ENCODE measurements around the gene PNMA6F. TPM values are rescaled to one million over a fixed set of nuclear protein-coding genes. Genes with fewer than 3 reads are reported as not detected.
"Not testable (repeated sequence)": the region's sequence is repeated elsewhere in the genome, so short reads cannot be mapped to it uniquely, and the experiment has no call there.

The PNMA6F gene
- total RNA-seq, 1 donor from 2014 or later: not detected

- no peaks in the 10 kb centered on the region for H3K9me3 Mint-ChIP-seq
- H3K4me1 Mint-ChIP-seq (ENCODE audit: low read depth): no peaks in the 10 kb centered on the region
- H3K36me3 Mint-ChIP-seq (ENCODE audit: low read depth): no peaks in the 10 kb centered on the region
- no peak overlapping the region for H3K4me3 Mint-ChIP-seq (ENCODE audit: low read depth)
- H3K27me3 Mint-ChIP-seq (ENCODE audit: low read depth): peaks cover 33% of the 10 kb centered on the region
- DNase-seq (ENCODE audit: low spot score): no peak
- H3K27ac Mint-ChIP-seq: no peak overlapping the region
- intact Hi-C loops (cut with micrococcal nuclease): no loop called here
These were observed 897 bp downstream of the PNMA6F start for GRCh38 chrX:153320555-153321184.

GRCh38 chrX:153320047-153320443 lies 1.5 kb downstream of the PNMA6F start:
- DNase-seq (ENCODE audit: low spot score); intact Hi-C loops (cut with micrococcal nuclease); H3K4me1 Mint-ChIP-seq (ENCODE audit: low read depth); H3K27ac Mint-ChIP-seq; H3K9me3 Mint-ChIP-seq; H3K4me3 Mint-ChIP-seq (ENCODE audit: low read depth); H3K36me3 Mint-ChIP-seq (ENCODE audit: low read depth): not testable (repeated sequence)
- peaks cover 27% of the 10 kb centered on the region for H3K27me3 Mint-ChIP-seq (ENCODE audit: low read depth)

- H3K36me3 Mint-ChIP-seq (ENCODE audit: low read depth): no peaks in the 10 kb centered on the region
- peaks cover 22% of the 10 kb centered on the region for H3K27me3 Mint-ChIP-seq (ENCODE audit: low read depth)
- intact Hi-C loops (cut with micrococcal nuclease): no loop called here
- H3K9me3 Mint-ChIP-seq: no peaks in the 10 kb centered on the region
- H3K4me3 Mint-ChIP-seq (ENCODE audit: low read depth): no peak overlapping the region
- H3K27ac Mint-ChIP-seq: no peak overlapping the region
- H3K4me1 Mint-ChIP-seq (ENCODE audit: low read depth): no peaks in the 10 kb centered on the region
- no peak for DNase-seq (ENCODE audit: low spot score)
These were observed 2.1 kb downstream of the PNMA6F start for GRCh38 chrX:153319295-153320046.

DNA sequence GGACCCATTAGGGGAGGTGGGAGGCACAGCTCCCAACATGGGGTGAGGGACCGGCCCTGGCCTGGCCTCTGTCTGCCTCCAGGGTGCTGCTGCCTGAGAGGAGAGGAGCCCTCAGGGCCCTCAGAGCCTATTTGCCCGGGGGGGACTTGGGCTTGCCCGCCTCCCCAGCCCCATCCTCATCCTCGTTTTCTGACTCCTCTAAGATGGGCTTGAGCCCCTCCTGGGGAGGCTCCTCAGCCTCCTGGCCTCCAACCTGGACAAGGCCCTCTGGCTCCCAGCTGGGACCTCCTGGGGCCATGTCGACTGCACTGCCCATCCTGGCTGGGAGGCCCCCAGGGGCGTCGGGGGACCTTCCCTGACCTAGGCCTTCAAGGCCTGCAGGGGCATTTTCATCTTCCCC lies 2.8 kb downstream of the PNMA6F start:
- H3K4me1 Mint-ChIP-seq (ENCODE audit: low read depth): no peaks in the 10 kb centered on the region
- intact Hi-C loops (cut with micrococcal nuclease): no loop called here
- no peaks in the 10 kb centered on the region for H3K9me3 Mint-ChIP-seq
- no peaks in the 10 kb centered on the region for H3K36me3 Mint-ChIP-seq (ENCODE audit: low read depth)
- DNase-seq (ENCODE audit: low spot score): no peak
- H3K4me3 Mint-ChIP-seq (ENCODE audit: low read depth): no peak overlapping the region
- peaks cover 15% of the 10 kb centered on the region for H3K27me3 Mint-ChIP-seq (ENCODE audit: low read depth)
- no peak overlapping the region for H3K27ac Mint-ChIP-seq

DNA sequence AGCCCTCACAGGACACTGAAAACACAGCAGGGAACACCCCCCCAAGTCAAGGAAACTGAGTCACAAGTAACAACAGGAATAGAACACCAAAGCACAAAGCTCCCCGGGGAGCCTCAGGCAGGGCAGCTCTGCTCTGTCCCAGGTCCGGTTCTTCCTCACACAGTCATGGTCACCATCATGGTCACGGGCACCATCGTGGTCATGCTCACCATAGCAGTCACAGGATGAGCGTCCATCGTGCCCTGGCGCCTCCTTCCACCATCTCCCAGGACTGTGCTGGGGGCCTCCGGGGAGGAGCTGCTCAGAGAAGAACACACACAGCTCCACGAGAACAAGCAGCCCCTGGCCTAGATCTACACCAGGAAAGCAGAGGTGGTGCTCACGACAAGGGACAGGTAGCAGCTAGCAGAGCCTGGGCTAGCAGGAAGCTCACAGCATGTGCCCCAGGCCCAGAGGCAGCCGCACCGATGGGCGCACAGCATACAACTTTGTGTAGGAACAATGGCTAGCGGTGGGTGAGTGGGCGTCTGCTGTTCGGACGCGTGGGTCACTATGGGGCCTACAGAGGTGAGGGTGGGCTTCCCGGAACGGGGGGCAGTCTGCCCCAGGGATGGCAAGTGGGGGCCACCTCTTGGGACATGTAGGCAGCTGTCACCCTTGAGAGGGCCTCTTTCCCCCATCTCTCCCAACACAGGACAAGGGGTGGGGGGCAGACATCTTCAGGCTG lies 3.4 kb downstream of the PNMA6F start:
- Mint-ChIP-seq H3K9me3 (no peaks in the 10 kb centered on the region), H3K4me1 (ENCODE audit: low read depth) (no peaks in the 10 kb centered on the region), H3K36me3 (ENCODE audit: low read depth) (no peaks in the 10 kb centered on the region), H3K27me3 (ENCODE audit: low read depth) (peaks cover 13% of the 10 kb centered on the region), H3K4me3 (ENCODE audit: low read depth) (no peak overlapping the region), H3K27ac (no peak overlapping the region)
- DNase-seq (ENCODE audit: low spot score): no peak
- intact Hi-C loops (cut with micrococcal nuclease): no loop called here

GRCh38 chrX:153317306-153317705 lies 4.3 kb downstream of the PNMA6F start:
- H3K4me1 Mint-ChIP-seq (ENCODE audit: low read depth): no peaks in the 10 kb centered on the region
- no peaks in the 10 kb centered on the region for H3K9me3 Mint-ChIP-seq
- H3K4me3 Mint-ChIP-seq (ENCODE audit: low read depth): no peak overlapping the region
- intact Hi-C loops (cut with micrococcal nuclease): no loop called here
- H3K36me3 Mint-ChIP-seq (ENCODE audit: low read depth): no peaks in the 10 kb centered on the region
- no peak overlapping the region for H3K27ac Mint-ChIP-seq
- no peak for DNase-seq (ENCODE audit: low spot score)
- H3K27me3 Mint-ChIP-seq (ENCODE audit: low read depth): peaks cover 9% of the 10 kb centered on the region

DNA sequence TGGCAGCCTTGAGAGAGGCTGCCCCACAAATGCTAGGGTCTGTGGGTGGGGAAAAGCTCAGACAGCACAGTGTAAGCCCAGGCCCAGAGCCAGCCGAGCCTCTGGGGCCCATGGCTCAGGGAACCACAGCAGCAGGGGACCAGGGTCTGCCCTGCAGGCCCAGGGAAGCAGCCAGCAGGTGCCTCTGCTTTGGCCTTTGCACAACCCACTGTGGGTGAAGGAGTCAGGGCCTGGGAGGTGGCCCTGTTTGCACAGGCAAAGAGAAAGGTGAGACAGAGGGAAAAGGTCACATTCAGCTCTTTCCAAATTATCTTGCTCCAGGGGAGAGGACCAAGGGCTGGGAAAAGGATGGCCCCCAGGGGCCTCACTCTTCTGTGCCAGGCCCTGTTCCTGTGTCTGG lies 8.7 kb downstream of the PNMA6F start:
- DNase-seq (ENCODE audit: low spot score): no peak
- intact Hi-C loops (cut with micrococcal nuclease): no loop called here
- no peaks in the 10 kb centered on the region for H3K4me1 Mint-ChIP-seq (ENCODE audit: low read depth)

DNA sequence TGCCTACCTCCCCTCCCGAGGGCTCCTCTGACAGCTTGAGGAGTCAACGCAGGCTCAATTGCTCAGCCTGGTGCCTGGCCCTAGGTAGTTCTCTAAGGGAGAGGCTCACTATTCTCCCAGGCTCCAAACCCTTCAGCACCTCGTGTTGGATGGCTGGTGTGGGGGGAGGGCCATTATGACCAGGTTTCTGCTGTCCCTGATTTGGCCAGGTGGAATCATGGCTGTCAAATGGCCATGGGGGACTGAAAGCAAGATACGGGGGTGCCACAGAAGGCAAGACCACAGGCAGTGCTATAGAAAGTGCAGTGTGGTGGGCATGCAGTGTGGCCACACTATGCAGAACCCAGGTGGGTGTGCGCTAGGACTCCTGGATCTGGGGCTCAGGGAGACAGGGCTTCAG lies 9.5 kb downstream of the PNMA6F start:
- Mint-ChIP-seq H3K9me3 (no peaks in the 10 kb centered on the region), H3K27me3 (ENCODE audit: low read depth) (no peaks in the 10 kb centered on the region), H3K4me1 (ENCODE audit: low read depth) (no peaks in the 10 kb centered on the region), H3K36me3 (ENCODE audit: low read depth) (no peaks in the 10 kb centered on the region), H3K4me3 (ENCODE audit: low read depth) (no peak overlapping the region), H3K27ac (no peak overlapping the region)
- intact Hi-C loops (cut with micrococcal nuclease): no loop called here
- DNase-seq (ENCODE audit: low spot score): no peak

More for the DNA sequence above, 8.7 kb downstream of the PNMA6F start:
- H3K9me3 Mint-ChIP-seq: no peaks in the 10 kb centered on the region
- H3K27ac Mint-ChIP-seq: no peak overlapping the region
- no peak overlapping the region for H3K4me3 Mint-ChIP-seq (ENCODE audit: low read depth)
- no peaks in the 10 kb centered on the region for H3K27me3 Mint-ChIP-seq (ENCODE audit: low read depth)
- no peaks in the 10 kb centered on the region for H3K36me3 Mint-ChIP-seq (ENCODE audit: low read depth)

DNA sequence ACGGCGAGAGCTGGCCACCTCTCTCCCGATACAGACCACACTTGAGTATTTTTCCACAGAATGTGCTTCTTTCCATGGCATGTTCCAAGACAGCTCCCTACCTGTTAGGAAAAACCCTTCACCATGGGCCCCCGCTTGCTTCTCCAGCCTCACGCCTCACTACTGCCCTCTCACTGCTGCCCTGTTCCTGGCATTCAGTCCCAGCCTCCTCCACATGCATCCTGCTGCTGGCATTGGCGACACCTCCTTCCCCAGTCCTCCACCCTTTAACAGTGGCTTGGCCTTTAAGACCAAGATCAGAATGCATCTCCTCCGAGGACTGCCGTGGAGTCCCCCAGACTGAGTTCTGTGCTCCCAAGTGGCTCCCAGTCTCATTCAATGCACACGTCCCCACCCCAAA lies 10.7 kb downstream of the PNMA6F start:
- no peak for DNase-seq (ENCODE audit: low spot score)
- Mint-ChIP-seq H3K4me3 (ENCODE audit: low read depth) (no peak overlapping the region), H3K9me3 (no peaks in the 10 kb centered on the region), H3K27ac (no peak overlapping the region), H3K27me3 (ENCODE audit: low read depth) (peaks cover 2% of the 10 kb centered on the region), H3K4me1 (ENCODE audit: low read depth) (no peaks in the 10 kb centered on the region), H3K36me3 (ENCODE audit: low read depth) (no peaks in the 10 kb centered on the region)
- intact Hi-C loops (cut with micrococcal nuclease): no loop called here

- Mint-ChIP-seq H3K36me3 (ENCODE audit: low read depth) (no peaks in the 10 kb centered on the region), H3K4me3 (ENCODE audit: low read depth) (no peak overlapping the region), H3K27ac (no peak overlapping the region), H3K9me3 (no peaks in the 10 kb centered on the region), H3K4me1 (ENCODE audit: low read depth) (peaks cover 4% of the 10 kb centered on the region), H3K27me3 (ENCODE audit: low read depth) (peaks cover 24% of the 10 kb centered on the region)
- DNase-seq (ENCODE audit: low spot score): no peak
- intact Hi-C loops (cut with micrococcal nuclease): no loop called here
These were observed 14.0 kb downstream of the PNMA6F start for GRCh38 chrX:153307276-153308178.

DNA sequence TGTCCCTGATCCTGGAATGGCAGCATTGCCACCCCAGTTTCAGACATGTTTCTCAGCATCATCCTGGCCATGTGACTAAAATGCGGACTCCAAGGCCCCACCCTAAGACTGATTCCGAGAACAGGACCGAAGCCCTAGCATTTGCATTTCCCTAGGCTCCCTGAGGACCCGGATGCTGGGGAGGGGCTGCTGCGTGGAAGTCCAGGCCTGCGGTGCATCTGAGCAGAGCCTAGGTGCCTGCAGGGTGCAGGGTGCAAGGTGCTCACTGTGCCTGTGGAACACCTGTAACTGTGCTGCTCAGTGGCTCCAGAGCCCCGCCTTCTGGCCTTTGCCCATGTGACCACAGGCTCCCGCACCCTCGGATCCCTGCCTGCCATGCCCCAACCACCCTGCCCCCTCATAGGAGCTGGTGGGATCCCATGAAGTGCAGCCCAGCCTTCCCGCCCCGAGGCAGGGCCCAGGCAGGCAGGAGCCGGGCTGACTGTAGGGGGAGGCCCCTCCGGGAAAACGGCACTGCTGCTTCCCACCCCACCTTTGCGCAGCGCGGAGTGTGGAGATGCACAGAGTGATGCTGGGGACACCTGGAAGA lies 14.9 kb downstream of the PNMA6F start:
- intact Hi-C loops (cut with micrococcal nuclease): no loop called here
- H3K27me3 Mint-ChIP-seq (ENCODE audit: low read depth): peaks cover 28% of the 10 kb centered on the region
- no peak overlapping the region for H3K27ac Mint-ChIP-seq
- no peaks in the 10 kb centered on the region for H3K9me3 Mint-ChIP-seq
- no peak overlapping the region for H3K4me3 Mint-ChIP-seq (ENCODE audit: low read depth)
- H3K4me1 Mint-ChIP-seq (ENCODE audit: low read depth): peaks cover 4% of the 10 kb centered on the region
- DNase-seq (ENCODE audit: low spot score): no peak
- no peaks in the 10 kb centered on the region for H3K36me3 Mint-ChIP-seq (ENCODE audit: low read depth)

GRCh38 chrX:153305972-153306371 lies 15.6 kb downstream of the PNMA6F start:
- Mint-ChIP-seq H3K4me1 (ENCODE audit: low read depth) (peaks cover 4% of the 10 kb centered on the region), H3K9me3 (no peaks in the 10 kb centered on the region), H3K4me3 (ENCODE audit: low read depth) (no peak overlapping the region), H3K27me3 (ENCODE audit: low read depth) (peaks cover 31% of the 10 kb centered on the region), H3K27ac (no peak overlapping the region), H3K36me3 (ENCODE audit: low read depth) (no peaks in the 10 kb centered on the region)
- intact Hi-C loops (cut with micrococcal nuclease): no loop called here
- no peak for DNase-seq (ENCODE audit: low spot score)

Data from activated T-helper 2 cell treated with anti-CD3 and anti-CD28 coated beads, Interferon-gamma antibody, Interleukin-2, Interleukin-4, amounts not matched to agents 10 μg/mL and 5 μg/mL and 100 μg/mL, durations not matched to agents 14 hours and 24 hours and 36 hours (primary cell).